Astrocyte of the cerebellum (primary cell): ENCODE data around the gene MIER2.

Source experiments
- DNase-seq: peaks from one replicate; pipeline ENCODE4 v3.0.0-alpha.2; 2011; ENCODE audit warnings: low read depth
- H3K4me3 ChIP-seq: 2 replicates; pipeline ENCODE4 v1.5.1; 2011; ENCODE audit warnings: mild to moderate bottlenecking, low read depth, low read length, moderate library complexity
- in situ Hi-C: cut with HindIII; loops from 2 replicates; pipeline ENCODE4 v1.10.0; 2017; ENCODE audit warnings: low sequenced_read_pairs
- TF ChIP-seq, protein P1 (sequence below): IDR thresholded peaks from 2 replicates; pipeline ENCODE4 v1.5.1; 2012; ENCODE audit warnings: low read length, low read depth, moderate library complexity, mild to moderate bottlenecking; ENCODE audit errors: missing control alignments

Gene MIER2

DNA sequence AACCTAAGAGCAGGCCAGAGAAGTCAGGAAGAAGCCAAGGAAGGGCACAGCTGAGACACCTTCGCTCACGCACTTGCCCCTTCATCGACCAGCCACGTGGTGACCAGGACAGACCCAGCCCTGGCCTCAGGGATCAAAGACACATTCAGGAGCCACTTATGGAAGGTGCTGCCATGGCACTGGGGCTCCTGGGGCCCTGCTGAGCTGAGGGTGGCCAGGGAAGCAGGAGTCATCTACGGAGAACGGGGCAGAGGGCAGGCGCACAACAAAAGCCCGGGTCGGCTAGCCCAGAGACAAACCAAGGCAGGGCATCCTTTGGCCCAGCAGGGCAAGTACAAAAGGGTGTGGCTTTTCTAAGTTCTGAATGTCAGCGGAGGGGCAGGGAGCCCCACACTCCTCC, 55.7 kb downstream of the MIER2 start:
- TF ChIP-seq, protein P1, sequence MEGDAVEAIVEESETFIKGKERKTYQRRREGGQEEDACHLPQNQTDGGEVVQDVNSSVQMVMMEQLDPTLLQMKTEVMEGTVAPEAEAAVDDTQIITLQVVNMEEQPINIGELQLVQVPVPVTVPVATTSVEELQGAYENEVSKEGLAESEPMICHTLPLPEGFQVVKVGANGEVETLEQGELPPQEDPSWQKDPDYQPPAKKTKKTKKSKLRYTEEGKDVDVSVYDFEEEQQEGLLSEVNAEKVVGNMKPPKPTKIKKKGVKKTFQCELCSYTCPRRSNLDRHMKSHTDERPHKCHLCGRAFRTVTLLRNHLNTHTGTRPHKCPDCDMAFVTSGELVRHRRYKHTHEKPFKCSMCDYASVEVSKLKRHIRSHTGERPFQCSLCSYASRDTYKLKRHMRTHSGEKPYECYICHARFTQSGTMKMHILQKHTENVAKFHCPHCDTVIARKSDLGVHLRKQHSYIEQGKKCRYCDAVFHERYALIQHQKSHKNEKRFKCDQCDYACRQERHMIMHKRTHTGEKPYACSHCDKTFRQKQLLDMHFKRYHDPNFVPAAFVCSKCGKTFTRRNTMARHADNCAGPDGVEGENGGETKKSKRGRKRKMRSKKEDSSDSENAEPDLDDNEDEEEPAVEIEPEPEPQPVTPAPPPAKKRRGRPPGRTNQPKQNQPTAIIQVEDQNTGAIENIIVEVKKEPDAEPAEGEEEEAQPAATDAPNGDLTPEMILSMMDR: no peak
- no peak for DNase-seq
- in situ Hi-C loops: no loop called here
- no peak overlapping the region for H3K4me3 ChIP-seq

DNA sequence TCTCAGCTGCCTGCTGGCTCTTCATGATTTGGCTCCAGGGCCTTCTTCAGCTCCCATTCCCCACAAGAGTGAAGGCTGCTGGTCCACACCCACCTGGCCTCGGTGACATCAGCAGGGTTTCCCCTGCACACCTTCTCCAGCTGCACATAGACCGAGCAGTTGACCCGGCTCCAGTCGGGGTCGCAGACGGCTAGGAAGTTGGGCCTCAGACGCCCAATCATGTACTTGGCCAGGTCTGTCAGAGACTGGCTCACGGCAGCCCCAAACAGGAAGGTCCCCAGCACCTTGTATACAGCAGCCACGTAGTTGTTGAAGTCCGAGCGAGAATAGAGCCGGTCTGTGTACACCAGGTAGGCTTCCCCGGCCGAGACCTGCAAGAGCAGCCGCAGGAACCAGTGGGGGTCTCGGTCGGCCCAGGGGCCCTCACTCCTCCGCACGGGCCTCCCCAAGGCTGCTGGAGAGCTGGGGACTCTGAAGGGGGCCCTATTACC, 57.2 kb downstream of the MIER2 start:
- in situ Hi-C loops: no loop called here
- H3K4me3 ChIP-seq: no peak overlapping the region
- TF ChIP-seq, protein P1: no peak
- no peak for DNase-seq

DNA sequence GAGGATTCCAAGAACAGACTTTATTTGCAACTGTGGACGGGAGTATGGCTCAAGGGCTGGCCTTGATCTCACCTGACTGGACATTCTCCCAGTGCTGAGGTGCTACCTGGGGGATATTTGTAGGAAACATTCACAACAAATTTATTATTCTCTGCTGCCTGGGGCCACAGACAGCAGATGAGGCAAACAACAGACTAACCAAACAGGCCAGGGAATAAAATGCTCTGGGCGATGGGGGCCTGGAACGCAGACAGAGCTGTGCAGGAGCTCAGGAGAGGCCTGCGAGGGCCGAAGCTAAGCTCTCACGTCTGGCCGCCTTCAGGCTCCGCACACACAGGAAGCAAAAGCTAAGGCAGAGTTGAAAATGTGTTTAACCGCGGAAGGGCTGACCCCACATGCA, 61.2 kb downstream of the MIER2 start:
- H3K4me3 ChIP-seq: no peak overlapping the region
- TF ChIP-seq, protein P1: no peak
- no peak for DNase-seq
- in situ Hi-C loops: no loop called here

DNA sequence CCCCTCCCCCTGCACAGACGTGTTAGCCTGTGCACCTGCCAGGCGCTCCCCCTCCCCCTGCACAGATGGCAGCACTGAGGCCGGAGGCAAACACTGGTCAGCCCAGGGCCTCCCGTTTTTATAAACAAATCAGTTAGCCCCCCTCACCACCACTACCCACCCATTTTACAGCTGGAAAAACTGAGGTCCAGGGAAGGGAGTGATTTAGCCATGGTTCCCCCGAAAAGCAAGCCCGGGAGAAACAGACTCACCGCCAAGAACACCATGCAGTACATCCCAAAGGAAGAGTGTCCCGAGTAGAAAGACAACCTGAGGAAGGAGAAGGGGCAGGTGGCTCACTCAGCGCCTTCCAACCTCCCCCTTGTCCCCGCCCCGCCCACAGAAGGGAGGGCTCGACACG, 62.1 kb downstream of the MIER2 start:
- TF ChIP-seq, protein P1: no peak
- in situ Hi-C loops: no loop called here

DNA sequence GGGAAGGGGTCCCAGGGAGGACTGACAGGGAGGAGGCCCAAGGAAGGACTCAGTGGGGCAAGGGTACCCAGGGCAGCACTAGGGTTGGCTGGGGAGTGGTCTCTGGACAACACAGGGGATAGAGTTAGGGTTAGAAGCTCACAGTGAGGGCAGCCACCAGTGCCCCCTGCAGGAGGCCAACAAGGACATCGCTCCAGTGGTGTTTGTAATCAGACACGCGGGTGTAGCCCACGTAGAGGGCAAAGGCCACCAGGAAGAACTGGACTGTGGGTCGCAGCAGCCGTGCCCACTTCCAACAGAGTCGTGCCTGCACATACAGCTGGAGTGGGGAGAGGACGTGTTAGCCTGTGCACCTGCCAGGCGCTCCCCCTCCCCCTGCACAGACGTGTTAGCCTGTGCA, 62.6 kb downstream of the MIER2 start:
- no peak overlapping the region for H3K4me3 ChIP-seq
- in situ Hi-C loops: no loop called here
- TF ChIP-seq, protein P1: no peak
- DNase-seq: no peak

More for the DNA sequence above, 62.1 kb downstream of the MIER2 start:
- DNase-seq: no peak
- H3K4me3 ChIP-seq: no peak overlapping the region

DNA sequence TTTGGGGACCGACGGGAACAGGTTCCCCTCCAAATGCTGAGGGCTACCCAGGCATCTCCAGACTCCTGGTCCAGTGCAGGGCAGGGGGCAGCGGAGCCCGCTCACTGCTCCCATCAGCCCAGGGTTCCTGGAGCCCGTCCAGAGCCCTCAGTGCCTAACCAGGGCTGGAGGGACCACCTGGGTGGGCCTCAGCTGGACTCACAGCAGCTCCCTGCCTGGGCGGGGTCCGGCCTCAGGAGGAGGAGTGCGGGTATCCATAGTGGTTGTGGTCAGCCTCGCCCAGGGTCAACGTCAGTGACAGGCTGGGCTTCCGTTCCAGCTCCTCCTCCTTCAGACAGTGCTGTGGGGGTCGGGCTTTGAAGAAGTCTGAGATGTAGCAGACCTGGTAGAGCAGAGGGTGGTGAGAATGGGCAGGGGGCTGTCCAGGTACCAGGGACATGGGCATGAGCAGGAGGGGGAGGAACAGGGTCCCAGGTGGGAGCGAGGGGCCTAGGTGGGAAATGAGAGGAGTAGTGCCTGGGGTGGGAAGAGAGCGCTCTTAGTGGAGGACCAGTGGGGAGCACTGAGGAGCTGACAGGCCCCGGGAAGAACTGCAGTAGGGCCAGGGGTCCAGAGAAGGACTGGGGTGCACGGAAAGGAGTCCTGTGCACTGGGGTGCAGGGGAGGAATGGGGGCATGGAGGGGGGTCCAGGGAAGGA, 63.3 kb downstream of the MIER2 start:
- TF ChIP-seq, protein P1: no peak
- H3K4me3 ChIP-seq: no peak overlapping the region
- DNase-seq: no peak
- in situ Hi-C loops: no loop called here
